Spleen (tissue), 11 donors: Measurements from ENCODE around the gene PARD3. TPM values are rescaled to one million over a fixed set of nuclear protein-coding genes. Genes with fewer than 3 reads are reported as not detected.

Source experiments
- DNase-seq: peaks from one replicate; pipeline ENCODE4 v3.0.0-alpha.2; 2020
- H3K27ac ChIP-seq, 8 donors: fragments of 200-600 bp; sonication (generic) in 7 of 8; 1 replicate in 4 of 8; 2 replicates in 4 of 8; pipeline versions ENCODE4 v1.5.0 to v1.8.0; 2016 to 2021; ENCODE audit warnings: inconsistent platforms in 4 of 8, mild to moderate bottlenecking in 4 of 8, moderate library complexity in 1 of 8
- H3K27me3 ChIP-seq, 7 donors: fragments of 200-600 bp; sonication (generic) in 6 of 7; replicated peaks in 1 of 7; 1 replicate in 4 of 7; 2 replicates in 3 of 7; pipeline versions ENCODE4 v1.5.0 to v1.8.0; 2016 to 2021; ENCODE audit warnings: inconsistent platforms in 3 of 7, mild to moderate bottlenecking in 1 of 7
- H3K36me3 ChIP-seq, 6 donors: fragments of 200-600 bp; sonication (generic) in 5 of 6; 1 replicate in 4 of 6; 2 replicates in 2 of 6; pipeline versions ENCODE4 v1.5.0 to v1.8.0; 2016 to 2021; ENCODE audit warnings: inconsistent platforms in 2 of 6
- H3K4me1 ChIP-seq, 6 donors: fragments of 200-600 bp; sonication (generic) in 5 of 6; 1 replicate in 3 of 6; 2 replicates in 3 of 6; pipeline versions ENCODE4 v1.5.0 to v1.8.0; 2016 to 2021; ENCODE audit warnings: inconsistent platforms in 3 of 6
- H3K4me3 ChIP-seq, 8 donors: fragments of 200-600 bp; sonication (generic) in 7 of 8; 1 replicate in 4 of 8; 2 replicates in 4 of 8; pipeline versions ENCODE4 v1.5.0 to v1.8.0; 2016 to 2021; ENCODE audit warnings: inconsistent platforms in 4 of 8, mild to moderate bottlenecking in 4 of 8, moderate library complexity in 2 of 8
- H3K9me3 ChIP-seq, 8 donors: fragments of 200-600 bp; sonication (generic) in 7 of 8; 1 replicate in 4 of 8; 2 replicates in 4 of 8; pipeline versions ENCODE4 v1.5.0 to v1.8.0; 2016 to 2021; ENCODE audit warnings: inconsistent platforms in 4 of 8
- CTCF ChIP-seq, 11 experiments: fragments of 200-600 bp in 7 of 11; fragments of 450-650 bp in 4 of 11; sonication (generic) in 4 of 11; IDR thresholded peaks in 8 of 11; conservative IDR thresholded peaks in 3 of 11; 1 replicate in 7 of 11; 2 replicates in 4 of 11; pipeline versions ENCODE4 v1.4.0 to v1.8.0; 2016 to 2021; ENCODE audit warnings: antibody characterized with exemption in 11 of 11, inconsistent platforms in 4 of 11, mild to moderate bottlenecking in 1 of 11
- POLR2A ChIP-seq, 3 donors: fragments of 450-650 bp; IDR thresholded peaks; one replicate each; pipeline ENCODE4 v1.5.1; 2017; ENCODE audit warnings: antibody characterized with exemption in 3 of 3, mild to moderate bottlenecking in 1 of 3
- POLR2AphosphoS5 ChIP-seq, 3 donors: sonication (generic); formaldehyde crosslinking; IDR thresholded peaks; one replicate each; pipeline ENCODE4 v1.5.1; 2017; ENCODE audit warnings: antibody characterized with exemption in 3 of 3
- WGBS, 5 donors: extraction: QIAGEN DNeasy Blood & Tissue Kit in 3 of 5; methylation state at CpG; one replicate each; pipeline versions ENCODE4 v1.1.5 to v1.1.7; 2013 to 2018; 5-methylcytosine and 5-hydroxymethylcytosine counted together
- intact Hi-C: fragments of 100-400 bp; cut with DNase I; formaldehyde crosslinking; loops from one replicate; pipeline ENCODE4 v1.15.0; 2023; ENCODE audit warnings: low total_unique reads
- polyA plus RNA-seq, 3 donors: library from polyadenylated mRNA; stranded (reverse); fragments of 200-250 nt; gene quantifications; one replicate each; pipeline ENCODE4 v1.2.1, GENCODE V29; 2013
- total RNA-seq, 7 donors: library from RNA; depleted of rRNA in 3 of 7; stranded (reverse); fragments of >200 nt in 3 of 7; fragmentation: NEBNext Ultra II Directional in 4 of 7; extraction: Animal tissue kit (Norgen Biotek cat#: 25700) in 4 of 7; gene quantifications; one replicate each; pipeline versions ENCODE4 v1.1.0 to v1.2.1, GENCODE V29; 2016 to 2021
- donor health status: healthy with polysubstance abuse.
- donor health status: DM: no; HTN: no; CAD: no; lungs with moderate emphysema.
- donor health status: DM: no; HTN: no; CAD: no.
- donor health status: Bipolar disorder and iron deficiency.
- donor health status: healthy.
- donor health status: DM: no; HTN: no; CAD: no.
- donor health status: DM: yes; HTN: yes; CAD: no.

PARD3 gene
- total and polyA plus RNA-seq, 10 donors: 2.8 to 18.9 (median 10.8) TPM

- H3K4me1 ChIP-seq: no peaks in the 10 kb centered on the region
- 59 to 71% (median 69%) methylated on average over 2 of the region's 2 CpGs for WGBS, 5 donors
- no peak overlapping the region for H3K27ac ChIP-seq
- H3K27me3 ChIP-seq: no peaks in the 10 kb centered on the region
- no peaks in the 10 kb centered on the region for H3K36me3 ChIP-seq
- intact Hi-C loops: no loop called here
- H3K4me3 ChIP-seq: no peak overlapping the region
- TF ChIP-seq POLR2AphosphoS5 (IDR thresholded peaks at IDR 0.05) (no peak), POLR2A (IDR thresholded peaks at IDR 0.05) (no peak), CTCF (IDR thresholded peaks at IDR 0.05 in 8 of 11, conservative IDR thresholded peaks at IDR 0.05 in 3 of 11) (no peak)
- DNase-seq: no peak
- no peaks in the 10 kb centered on the region for H3K9me3 ChIP-seq
Observed at GRCh38 chr10:34475274-34475646, 339.8 kb downstream of the PARD3 start.

GRCh38 chr10:34474555-34475273 lies 340.4 kb downstream of the PARD3 start:
- DNase-seq: no peak
- intact Hi-C loops: no loop called here
- Histone ChIP-seq H3K27me3 (no peaks in the 10 kb centered on the region), H3K4me3 (no peak overlapping the region), H3K27ac (no peak overlapping the region), H3K36me3 (no peaks in the 10 kb centered on the region), H3K9me3 (no peaks in the 10 kb centered on the region), H3K4me1 (no peaks in the 10 kb centered on the region)
- 87 to 96% (median 91%) methylated on average over 5 of the region's 5 CpGs for WGBS, 5 donors
- no peak for TF ChIP-seq POLR2AphosphoS5 (IDR thresholded peaks at IDR 0.05)
- TF ChIP-seq POLR2A (IDR thresholded peaks at IDR 0.05): no peak
- no peak for TF ChIP-seq CTCF (IDR thresholded peaks at IDR 0.05 in 8 of 11, conservative IDR thresholded peaks at IDR 0.05 in 3 of 11)

- TF ChIP-seq POLR2AphosphoS5 (IDR thresholded peaks at IDR 0.05) (no peak), CTCF (IDR thresholded peaks at IDR 0.05 in 8 of 11, conservative IDR thresholded peaks at IDR 0.05 in 3 of 11) (no peak), POLR2A (IDR thresholded peaks at IDR 0.05) (no peak)
- intact Hi-C loops: no loop called here
- Histone ChIP-seq H3K36me3 (no peaks in the 10 kb centered on the region), H3K27ac (no peak overlapping the region), H3K4me1 (no peaks in the 10 kb centered on the region), H3K27me3 (no peaks in the 10 kb centered on the region), H3K4me3 (no peak overlapping the region), H3K9me3 (no peaks in the 10 kb centered on the region)
- WGBS, 5 donors: 81 to 100% (median 87%) methylated on average over 1 to 2 of the region's 2 CpGs
- DNase-seq: no peak
Observed at GRCh38 chr10:34474009-34474376, 341.1 kb downstream of the PARD3 start.

GRCh38 chr10:34473174-34474008 lies 341.7 kb downstream of the PARD3 start:
- no peak for DNase-seq
- intact Hi-C loops: no loop called here

More at GRCh38 chr10:34473174-34474008, 341.7 kb downstream of the PARD3 start:
- no peak overlapping the region for H3K27ac ChIP-seq
- H3K4me3 ChIP-seq: no peak overlapping the region
- H3K36me3 ChIP-seq: no peaks in the 10 kb centered on the region
- no peaks in the 10 kb centered on the region for H3K4me1 ChIP-seq
- H3K27me3 ChIP-seq: no peaks in the 10 kb centered on the region
- H3K9me3 ChIP-seq: no peaks in the 10 kb centered on the region
- 88 to 95% (median 89%) methylated on average over 7 of the region's 7 CpGs for WGBS, 5 donors
- no peak for TF ChIP-seq POLR2A (IDR thresholded peaks at IDR 0.05)
- no peak for TF ChIP-seq POLR2AphosphoS5 (IDR thresholded peaks at IDR 0.05)
- no peak for TF ChIP-seq CTCF (IDR thresholded peaks at IDR 0.05 in 8 of 11, conservative IDR thresholded peaks at IDR 0.05 in 3 of 11)
